Amniotic stem cell (primary cell): ENCODE measurements around the gene LGR6.
"Not testable (repeated sequence)": the region's sequence is repeated elsewhere in the genome, so short reads cannot be mapped to it uniquely, and the experiment has no call there.

Experiments used
- DNase-seq: peaks from one replicate; lab custom pipeline; 2025; lab: John Stamatoyannopoulos, UW

LGR6 gene, protein sequence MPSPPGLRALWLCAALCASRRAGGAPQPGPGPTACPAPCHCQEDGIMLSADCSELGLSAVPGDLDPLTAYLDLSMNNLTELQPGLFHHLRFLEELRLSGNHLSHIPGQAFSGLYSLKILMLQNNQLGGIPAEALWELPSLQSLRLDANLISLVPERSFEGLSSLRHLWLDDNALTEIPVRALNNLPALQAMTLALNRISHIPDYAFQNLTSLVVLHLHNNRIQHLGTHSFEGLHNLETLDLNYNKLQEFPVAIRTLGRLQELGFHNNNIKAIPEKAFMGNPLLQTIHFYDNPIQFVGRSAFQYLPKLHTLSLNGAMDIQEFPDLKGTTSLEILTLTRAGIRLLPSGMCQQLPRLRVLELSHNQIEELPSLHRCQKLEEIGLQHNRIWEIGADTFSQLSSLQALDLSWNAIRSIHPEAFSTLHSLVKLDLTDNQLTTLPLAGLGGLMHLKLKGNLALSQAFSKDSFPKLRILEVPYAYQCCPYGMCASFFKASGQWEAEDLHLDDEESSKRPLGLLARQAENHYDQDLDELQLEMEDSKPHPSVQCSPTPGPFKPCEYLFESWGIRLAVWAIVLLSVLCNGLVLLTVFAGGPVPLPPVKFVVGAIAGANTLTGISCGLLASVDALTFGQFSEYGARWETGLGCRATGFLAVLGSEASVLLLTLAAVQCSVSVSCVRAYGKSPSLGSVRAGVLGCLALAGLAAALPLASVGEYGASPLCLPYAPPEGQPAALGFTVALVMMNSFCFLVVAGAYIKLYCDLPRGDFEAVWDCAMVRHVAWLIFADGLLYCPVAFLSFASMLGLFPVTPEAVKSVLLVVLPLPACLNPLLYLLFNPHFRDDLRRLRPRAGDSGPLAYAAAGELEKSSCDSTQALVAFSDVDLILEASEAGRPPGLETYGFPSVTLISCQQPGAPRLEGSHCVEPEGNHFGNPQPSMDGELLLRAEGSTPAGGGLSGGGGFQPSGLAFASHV

DNA sequence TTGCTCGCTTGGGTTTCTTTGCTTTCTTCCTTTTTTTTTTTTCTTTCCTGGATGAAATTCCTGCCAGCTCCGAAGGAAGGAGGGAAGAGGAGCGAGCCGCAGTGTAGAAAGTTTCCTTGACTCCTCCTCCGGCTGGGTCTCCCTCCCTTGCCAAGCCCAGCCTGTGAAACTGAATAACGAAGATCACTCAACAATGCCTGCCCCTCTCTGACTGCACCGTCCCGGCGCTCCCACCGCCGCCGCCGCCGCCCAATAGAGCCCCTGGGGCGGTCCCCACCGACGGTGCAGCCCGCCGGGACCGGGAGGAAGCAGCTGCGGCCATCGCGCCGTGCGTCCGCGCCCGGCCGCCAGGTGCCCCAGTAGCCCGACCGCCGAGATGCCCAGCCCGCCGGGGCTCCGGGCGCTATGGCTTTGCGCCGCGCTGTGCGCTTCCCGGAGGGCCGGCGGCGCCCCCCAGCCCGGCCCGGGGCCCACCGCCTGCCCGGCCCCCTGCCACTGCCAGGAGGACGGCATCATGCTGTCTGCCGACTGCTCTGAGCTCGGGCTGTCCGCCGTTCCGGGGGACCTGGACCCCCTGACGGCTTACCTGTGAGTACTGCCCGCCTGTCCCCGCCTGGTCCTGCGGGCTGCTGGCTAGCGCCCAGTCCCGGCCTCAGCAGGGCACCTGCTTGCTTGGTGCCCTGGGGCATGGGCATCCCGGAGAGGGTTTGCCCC is at the start of gene LGR6:
LGR6 (plus strand) TSS at position 186 of the 714 bp plus-strand sequence; CDS start at position 377, 191 bp downstream.
- DNase-seq: no peak

DNA sequence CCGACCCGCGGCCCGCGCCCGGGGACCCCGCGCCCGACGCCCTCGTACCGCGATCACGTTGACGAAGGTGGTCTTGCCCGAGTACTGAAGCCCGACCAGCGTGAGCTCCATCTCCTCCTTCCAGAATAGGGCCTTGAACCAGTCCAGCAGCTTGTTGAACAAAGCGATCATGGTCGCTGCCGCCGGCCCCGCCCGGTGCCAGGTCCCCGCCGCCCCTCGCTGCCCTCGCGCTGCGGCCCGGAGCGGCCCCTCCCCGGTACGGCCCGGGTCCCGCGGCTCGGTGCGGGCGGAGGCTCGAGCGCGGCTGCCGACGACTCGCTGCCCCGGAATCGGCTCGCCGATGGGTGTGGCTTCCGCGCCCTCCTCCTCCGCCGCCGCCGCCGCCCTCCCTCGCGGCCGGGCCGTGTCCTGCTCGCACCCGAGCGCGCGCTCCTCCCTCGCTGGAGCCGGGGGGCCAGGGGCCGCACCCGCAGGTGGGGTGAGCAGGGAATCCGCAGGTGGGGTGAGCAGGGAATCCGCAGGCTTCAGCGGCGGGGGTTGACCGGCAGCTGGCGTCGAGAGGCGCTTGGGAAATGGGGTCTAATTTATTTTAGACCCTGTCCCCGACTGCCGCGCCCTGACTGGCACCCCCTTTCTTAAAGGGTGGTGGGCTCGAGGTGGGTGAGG is 49.1 kb upstream of the LGR6 start, which contains the start of gene ARL8A:
ARL8A (minus strand) TSS at position 336 of the 666 bp plus-strand sequence; CDS start at position 171, 165 bp downstream.
- no peak for DNase-seq

DNA sequence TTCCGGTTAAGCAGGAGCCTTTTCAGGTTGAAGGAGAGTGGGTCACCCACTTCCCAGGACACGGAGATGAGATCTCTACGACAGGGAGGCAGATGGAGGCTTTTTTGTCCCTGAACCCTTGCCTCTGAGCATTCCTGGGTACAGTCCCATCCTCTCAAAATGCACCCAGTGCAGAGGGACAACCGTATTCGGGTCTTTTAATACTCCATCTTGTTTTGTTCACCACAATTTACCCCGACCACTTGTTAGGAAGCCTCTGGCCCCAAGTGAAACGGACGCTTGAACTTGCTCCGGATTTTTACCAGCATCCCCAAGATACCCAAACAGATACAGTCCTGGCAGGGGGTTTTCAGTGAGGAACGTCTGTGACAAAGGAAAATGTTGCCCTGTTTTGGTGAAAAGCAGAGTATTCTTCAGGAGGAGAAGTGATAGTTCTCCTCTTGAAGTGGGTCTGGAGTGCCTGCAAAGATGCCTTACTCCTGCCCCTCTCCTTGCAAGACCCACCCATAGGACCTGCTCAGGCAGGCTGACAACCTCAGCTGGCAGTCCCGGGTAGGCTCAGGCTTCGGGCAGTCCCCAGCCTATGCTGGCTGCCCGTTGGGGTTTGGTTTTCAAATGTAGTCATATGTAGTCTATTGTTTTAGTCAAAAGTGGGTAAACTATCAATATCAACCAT is 48.4 kb upstream of the LGR6 start:
- DNase-seq: no peak

DNA sequence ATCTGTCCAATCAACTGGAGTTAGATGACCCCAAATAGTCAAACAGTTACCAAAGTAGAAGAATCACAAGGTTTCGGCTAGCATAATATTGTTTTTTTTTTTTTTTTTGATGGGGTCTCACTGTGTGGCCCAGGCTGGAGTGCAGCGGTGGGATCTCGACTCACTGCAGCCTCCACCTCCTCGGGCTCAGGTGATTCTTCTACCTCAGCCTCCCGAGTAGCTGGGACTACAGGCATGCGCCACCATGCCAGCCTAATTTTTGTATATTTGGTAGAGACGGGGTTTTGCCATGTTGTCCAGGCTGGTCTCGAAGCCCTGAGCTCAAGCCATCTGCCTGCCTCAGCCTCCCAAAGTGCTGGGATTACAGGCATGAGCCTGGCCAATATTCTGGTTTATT is 47.9 kb upstream of the LGR6 start:
- DNase-seq: not testable (repeated sequence)

DNA sequence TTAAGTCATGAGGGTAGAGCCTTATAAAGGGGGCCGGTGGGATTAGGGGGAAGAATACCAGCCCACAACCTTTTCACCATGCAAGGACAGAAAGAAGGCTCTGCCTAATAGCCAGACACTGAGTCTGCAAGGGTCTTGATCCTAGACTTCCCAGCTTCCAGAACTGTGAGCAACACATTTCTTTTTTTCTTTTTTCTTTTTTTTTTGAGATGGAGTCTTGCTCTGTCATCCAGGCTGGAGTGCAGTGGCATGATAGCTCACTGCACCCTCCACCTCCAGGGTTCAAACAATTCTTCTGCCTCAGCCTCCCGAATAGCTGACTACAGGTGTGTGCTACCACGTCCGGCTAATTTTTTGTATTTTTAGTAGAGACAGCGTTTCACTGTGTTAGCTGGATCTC is 47.3 kb upstream of the LGR6 start:
- DNase-seq: no peak

DNA sequence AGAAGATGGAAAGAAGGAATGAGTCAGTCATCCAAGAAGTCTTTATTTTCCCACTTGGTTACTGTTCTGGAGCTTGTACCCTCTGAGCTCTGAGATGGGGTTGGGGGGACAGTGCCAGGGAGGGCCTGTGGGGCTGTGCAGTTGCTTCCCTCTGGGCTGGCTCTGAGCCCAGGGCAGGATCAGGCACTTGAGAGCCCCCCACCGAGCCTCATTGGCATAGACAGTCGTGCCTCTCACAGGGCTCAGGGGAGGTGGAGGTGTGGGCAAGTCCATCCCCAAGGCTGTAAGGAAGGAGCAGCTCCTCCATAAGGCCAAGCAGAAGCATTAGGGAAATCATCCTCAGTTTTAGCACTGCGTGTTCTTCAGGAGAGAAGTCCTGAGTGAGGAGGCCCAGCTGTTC is 46.6 kb upstream of the LGR6 start:
- DNase-seq: no peak

DNA sequence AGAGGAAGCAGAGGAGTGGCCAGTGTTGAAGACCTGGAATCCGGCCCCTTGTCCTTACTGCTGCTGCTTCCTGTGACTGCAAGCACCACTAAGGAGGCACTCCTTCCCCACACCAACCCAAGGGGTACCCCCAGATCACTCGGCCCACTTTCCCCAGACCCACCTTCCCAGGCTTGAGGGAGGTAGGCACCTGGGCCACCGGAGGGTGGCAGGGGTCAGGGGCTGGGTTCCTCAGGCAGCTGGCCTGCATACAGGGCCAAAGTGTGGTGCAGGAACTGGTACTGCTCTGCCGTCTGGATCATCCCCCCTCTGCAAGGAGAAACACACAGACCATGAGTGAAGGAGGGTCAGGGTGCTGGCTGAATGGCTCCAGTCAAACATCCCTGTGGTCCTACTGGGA is 45.2 kb upstream of the LGR6 start:
- DNase-seq: no peak

DNA sequence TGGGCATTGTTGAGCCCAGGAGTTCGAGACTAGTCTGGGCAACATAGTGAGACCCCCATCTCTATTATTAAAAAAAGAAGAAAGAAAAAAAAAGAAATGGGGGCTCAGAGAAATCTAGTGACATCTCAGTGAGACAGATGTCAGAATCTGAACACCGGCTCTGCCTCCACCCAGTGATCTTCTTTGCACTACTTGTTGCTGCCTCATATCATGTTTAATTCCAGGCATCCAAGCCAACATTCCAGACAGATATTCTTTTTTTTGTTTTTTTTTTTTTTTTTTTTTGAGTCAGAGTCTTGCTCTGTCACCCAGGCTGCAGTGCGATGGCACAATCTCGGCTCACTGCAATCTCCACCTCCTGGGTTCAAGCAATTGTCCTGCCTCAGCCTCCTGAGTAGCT is 44.0 kb upstream of the LGR6 start:
- DNase-seq: peak; percentile 28

DNA sequence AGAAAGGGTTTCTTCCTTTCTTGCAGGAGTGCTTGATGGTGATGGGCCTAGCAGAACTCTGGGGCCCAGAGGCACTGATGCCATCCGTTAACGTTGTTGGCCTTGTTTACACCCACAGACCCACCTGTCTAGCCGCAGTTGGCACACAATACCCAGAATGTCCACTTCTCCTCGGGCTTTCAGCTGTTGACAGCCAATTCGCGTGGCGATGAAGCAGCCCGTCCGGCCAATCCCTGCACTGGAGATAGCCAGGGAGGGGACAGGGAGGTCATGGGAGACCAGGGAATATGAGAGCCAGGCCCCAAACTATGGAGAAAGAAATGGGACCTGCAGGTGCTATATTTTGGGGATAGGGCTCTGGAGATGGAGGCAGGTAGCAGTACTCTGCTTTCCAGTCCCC is 43.4 kb upstream of the LGR6 start:
- no peak for DNase-seq

DNA sequence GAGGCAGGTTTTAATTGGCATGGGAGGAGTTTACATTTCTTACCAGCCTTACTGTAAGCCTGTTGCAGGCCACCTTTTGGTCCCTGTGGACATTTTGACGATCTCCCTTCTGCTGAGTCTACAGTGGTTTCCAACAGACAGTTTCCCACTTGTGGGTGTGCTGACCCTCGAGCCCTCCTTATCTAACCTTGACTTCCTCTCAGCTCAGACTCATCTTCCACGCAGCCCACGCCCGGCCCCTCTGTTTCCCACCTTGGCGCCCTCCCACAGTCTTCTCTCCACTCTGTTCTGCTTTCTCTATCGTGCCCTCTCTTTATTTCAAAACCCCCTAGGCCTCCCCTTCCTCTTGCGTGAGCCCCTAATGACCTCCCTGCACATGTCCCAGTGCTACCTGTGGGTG is 43.0 kb upstream of the LGR6 start:
- DNase-seq: no peak

DNA sequence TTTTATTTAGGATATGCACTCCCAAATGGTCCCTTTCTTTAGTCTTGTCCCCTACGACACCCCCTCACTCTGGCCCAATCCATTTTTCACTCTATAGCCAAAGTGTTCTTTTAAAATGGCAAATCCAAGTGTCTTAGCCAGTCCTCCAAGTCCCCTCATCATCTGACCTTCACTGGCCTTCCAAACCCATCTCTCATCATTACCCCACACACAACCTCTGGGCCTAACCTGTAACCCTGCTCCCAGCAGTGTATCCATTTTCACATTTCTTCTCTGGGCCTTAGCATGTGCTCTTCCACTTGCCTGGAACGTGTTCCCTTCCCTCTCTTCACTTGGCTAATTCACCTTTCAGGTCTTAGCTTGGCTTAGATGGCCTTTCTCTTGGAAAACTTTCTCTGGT is 42.6 kb upstream of the LGR6 start:
- DNase-seq: no peak

DNA sequence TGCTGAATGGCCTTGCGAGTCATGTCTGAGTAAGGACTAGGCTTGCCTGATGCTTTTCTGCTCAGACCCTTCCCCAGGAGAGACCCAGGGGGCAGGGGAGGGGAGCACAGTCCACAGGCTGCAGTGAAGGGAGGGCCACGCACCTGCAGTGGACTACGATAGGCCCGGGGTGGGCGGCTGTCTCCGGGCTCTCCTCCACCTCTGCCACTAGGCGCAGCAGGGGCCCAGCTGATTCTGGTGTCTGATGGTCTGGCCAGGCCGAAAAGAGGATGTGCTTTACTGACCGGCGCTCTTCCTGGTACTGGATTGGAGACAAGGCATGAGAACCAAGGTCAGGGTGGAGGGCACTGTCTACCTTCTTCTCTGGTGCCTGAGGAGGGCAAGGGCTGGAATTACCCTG is 41.2 kb upstream of the LGR6 start:
- DNase-seq: no peak

DNA sequence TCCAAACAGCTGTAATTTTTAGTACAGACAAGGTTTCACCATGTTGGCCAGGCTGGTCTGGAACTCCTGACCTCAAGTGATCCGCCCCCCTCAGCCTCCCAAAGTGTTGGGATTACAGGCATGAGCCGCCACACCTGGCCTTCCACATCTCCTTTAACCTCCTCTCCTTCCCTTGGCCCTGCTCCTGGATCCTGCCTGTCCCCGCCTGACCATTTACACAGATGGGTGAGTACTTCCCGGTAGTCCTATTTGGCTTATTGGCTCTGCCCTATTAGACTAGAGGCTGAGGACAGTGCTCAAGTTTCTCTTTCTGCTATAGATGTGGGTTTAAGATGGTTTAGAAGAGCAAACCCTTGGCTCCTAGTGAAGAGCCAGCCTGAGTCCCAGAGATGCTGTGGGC is 40.3 kb upstream of the LGR6 start:
- no peak for DNase-seq

DNA sequence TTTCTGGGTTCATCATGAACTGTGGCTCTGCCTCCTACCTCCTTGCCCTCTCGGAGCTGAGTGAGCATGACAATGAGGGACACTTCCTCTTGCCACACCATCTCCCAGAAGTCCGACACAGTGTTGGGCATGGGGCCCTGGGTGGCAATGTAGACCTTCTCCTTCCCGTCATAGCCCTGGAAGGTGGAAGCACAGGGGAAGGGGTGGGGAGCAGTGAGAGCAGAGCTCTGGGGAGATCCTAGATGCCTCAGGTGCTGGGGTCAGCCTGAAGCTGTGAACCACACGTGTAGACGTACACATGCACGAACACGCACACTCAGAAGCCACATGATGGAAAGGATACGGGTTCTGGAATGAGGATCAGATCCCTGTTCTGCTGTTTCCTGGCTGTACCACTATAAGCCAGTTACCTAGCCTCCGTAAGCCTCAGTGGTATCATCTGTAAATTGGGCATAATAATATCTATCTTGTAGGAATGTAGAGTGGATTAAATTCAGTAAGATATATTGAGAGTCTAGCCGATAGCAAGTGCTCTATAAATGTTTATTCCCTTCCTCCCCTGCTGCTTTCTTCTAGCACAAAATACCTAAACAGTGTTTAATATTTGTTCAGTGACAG is 39.3 kb upstream of the LGR6 start:
- no peak for DNase-seq

DNA sequence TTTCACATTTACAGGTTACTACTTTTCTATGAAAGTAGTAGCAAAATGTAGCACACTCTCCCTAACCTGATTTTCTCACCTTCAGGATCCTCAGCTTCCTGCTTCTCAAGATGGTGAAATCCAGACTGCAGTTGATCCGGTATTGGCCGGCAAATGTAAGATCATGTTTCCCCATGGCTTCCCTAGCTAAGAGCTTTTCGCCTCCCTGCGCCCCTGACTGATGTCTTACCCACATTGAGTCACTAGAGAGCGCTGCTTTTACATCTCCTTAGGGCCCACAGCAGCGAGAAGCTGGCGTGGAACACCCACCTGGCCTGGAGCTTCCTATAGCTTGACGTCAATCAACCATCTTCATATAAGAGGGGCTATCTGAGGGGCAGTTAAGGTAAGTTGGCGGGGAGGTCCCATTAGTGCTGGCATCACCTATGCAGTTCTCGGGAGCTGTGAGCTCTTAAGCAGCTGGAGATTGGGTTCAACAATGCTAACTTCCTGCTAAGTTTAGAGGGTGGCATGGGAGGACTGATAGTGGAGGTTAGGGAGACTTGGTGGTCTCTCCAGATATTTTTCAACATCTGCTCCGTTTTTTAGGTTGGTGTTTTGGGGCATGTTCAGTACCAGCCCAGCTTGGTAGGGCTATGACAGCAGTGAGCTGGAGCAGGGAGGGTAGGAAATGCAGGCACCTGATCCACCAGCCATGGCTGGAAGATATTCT is 38.7 kb upstream of the LGR6 start:
- peak; percentile 42 for DNase-seq

DNA sequence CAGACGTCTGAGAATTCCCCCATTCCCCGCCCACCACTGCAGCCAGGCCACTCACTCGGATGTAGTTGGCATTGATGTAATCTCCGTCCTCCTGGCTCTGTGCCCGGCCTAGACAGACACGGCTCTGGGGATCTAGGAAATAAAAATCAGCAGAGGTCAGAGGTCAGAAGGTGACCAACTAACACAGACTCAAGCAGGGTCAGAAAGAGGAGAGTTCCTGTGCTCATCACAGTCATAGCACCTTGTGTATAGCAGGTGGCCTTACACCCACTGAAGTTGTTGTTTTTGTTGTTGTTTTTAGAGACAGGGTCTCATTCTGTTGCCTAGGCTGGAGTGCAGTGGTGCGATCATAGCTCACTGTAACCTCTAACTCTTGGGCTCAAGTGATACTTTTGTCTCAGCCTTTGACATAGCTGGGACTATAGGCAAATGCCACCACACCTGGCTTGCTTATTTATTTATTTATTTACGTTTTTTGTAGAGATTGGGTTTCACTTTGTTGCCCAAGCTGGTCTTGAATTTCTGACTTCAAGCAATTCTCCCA is 38.0 kb upstream of the LGR6 start:
- no peak for DNase-seq

DNA sequence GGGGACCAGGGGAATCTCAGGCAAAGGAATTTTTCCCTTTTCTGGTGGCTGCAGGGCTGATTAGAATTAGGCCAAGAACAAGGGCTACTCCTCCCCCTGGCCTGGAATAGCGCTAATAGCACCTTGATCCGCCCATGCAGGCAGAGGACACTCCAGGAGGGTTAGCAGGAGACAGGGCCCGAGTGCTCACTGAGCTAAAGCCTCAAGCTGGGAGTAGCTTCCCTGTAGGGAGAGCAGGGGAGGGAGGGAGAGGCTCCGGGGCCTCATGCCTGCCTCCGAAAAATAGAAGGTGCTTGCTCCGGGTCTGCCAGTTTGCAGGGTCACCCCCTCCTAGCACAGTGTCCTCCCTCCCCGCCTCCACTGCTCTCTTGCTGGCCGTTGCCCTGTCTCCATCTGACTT is 37.0 kb upstream of the LGR6 start:
- no peak for DNase-seq

DNA sequence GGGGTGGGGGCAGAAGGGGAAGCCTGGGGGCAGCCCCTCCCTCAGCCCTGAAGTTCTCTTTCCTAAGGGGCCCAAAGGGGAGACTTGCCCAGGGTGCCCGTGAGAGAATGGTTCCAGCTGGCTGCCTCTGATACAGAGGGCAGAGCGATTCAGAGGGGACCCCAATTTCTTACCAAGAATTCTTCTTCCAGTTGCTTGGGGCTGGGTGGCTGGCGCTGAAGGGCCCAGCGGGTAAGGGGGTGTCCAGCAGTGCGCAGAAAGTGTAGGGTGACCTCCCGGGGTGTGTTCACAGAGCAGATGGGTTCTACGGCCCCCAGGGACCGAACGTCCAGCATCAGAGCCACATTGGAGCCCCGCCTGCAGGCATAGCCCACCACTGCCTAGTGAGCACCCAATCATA is 35.7 kb upstream of the LGR6 start:
- no peak for DNase-seq

DNA sequence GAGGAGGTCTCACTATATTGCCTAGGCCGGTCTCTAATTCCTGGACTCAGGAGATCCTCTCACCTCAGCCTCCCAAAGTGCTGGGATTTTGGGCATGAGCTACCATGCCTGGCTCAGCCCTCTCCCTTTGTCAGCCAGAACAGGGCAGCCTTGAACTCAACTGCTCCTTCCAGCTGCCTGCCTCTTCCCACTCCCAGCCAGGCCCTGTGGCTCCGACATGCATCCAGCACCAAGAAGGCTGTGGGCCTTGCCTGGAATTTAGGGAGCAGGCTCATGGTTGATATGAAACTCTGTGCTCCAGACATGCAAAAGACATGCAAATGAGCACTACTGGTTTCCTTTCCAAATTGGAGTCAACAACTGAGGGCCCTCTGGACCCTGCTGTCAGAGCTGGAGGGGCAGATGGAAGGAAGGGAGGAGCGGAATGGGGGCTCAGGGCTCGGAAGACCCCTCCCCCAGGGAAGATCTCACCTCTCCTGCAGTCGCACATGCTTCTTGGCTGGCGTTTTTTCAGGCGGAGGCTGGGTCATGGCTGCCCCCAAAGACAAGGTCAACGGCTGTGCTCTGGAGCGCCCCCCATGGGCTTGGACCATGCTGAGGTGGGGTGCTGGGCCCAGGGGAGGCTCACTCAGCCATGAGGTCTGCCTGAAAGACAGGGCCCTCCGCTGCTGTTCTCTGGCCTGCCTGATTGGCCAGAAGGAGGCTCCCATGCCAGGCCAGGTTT is 34.6 kb upstream of the LGR6 start:
- DNase-seq: no peak
